KMS-11 (cell line): ENCODE results near the gene ZNRF3.

Experiments used
- H2AFZ ChIP-seq: fragments of 200-600 bp; sonication (generic); 2 replicates; pipeline ENCODE4 v1.6.1; 2016; ENCODE audit warnings: antibody characterized with exemption, mixed run types, low read depth
- H3K27ac ChIP-seq: fragments of 200-600 bp; sonication (generic); 2 replicates; pipeline ENCODE4 v1.6.1; 2016; ENCODE audit warnings: mild to moderate bottlenecking, mixed run types
- H3K27me3 ChIP-seq: fragments of 200-600 bp; sonication (generic); 2 replicates; pipeline ENCODE4 v1.6.1; 2017; ENCODE audit warnings: mild to moderate bottlenecking, low read depth, mixed run types, moderate library complexity; ENCODE audit not compliant: insufficient read depth
- H3K36me3 ChIP-seq: fragments of 200-600 bp; sonication (generic); 2 replicates; pipeline ENCODE4 v1.6.1; 2017; ENCODE audit warnings: mild to moderate bottlenecking, mixed run types; ENCODE audit not compliant: insufficient read depth
- H3K4me1 ChIP-seq: fragments of 200-600 bp; sonication (generic); 2 replicates; pipeline ENCODE4 v1.6.1; 2016; ENCODE audit warnings: mild to moderate bottlenecking, low read depth, mixed run types; ENCODE audit not compliant: poor library complexity, severe bottlenecking
- H3K4me2 ChIP-seq: fragments of 200-600 bp; sonication (generic); 2 replicates; pipeline ENCODE4 v1.7.0; 2016; ENCODE audit warnings: mild to moderate bottlenecking, mixed run types
- H3K4me3 ChIP-seq: fragments of 200-600 bp; sonication (generic); IDR thresholded peaks from 2 replicates; pipeline ENCODE4 v1.6.1; 2017; ENCODE audit warnings: low read depth, low read length, mixed read lengths; ENCODE audit not compliant: insufficient read depth
- H3K79me2 ChIP-seq: fragments of 200-600 bp; sonication (generic); 2 replicates; pipeline ENCODE4 v1.6.1; 2016; ENCODE audit warnings: low read depth, mixed run types; ENCODE audit not compliant: insufficient read depth
- H3K9ac ChIP-seq: fragments of 200-600 bp; sonication (generic); 2 replicates; pipeline ENCODE4 v1.6.1; 2016; ENCODE audit warnings: mild to moderate bottlenecking, mixed run types
- H4K20me1 ChIP-seq: fragments of 200-600 bp; sonication (generic); 2 replicates; pipeline ENCODE4 v1.6.1; 2016; ENCODE audit warnings: mild to moderate bottlenecking, mixed run types; ENCODE audit not compliant: insufficient read depth
- CTCF ChIP-seq: fragments of 200-600 bp; sonication (generic); conservative IDR thresholded peaks from 2 replicates; pipeline ENCODE4 v1.6.1; 2017; ENCODE audit warnings: low read depth, mild to moderate bottlenecking, antibody characterized with exemption, low read length, moderate library complexity, mixed read lengths

ZNRF3 gene

GRCh38 chr22:29049655-29050263, 166.4 kb downstream of the ZNRF3 start:
- H3K27ac ChIP-seq: no peak overlapping the region
- no peaks in the 10 kb centered on the region for H3K36me3 ChIP-seq

GRCh38 chr22:29050457-29050856, 167.1 kb downstream of the ZNRF3 start:
- Histone ChIP-seq H4K20me1 (no peaks in the 10 kb centered on the region), H3K27me3 (no peaks in the 10 kb centered on the region), H3K27ac (no peak overlapping the region), H2AFZ (no peak overlapping the region), H3K4me1 (no peaks in the 10 kb centered on the region), H3K4me3 (no peak overlapping the region), H3K79me2 (no peaks in the 10 kb centered on the region), H3K9ac (no peak overlapping the region), H3K4me2 (no peak overlapping the region), H3K36me3 (no peaks in the 10 kb centered on the region)
- TF ChIP-seq CTCF: no peak

More at GRCh38 chr22:29049655-29050263, 166.4 kb downstream of the ZNRF3 start:
- Histone ChIP-seq H3K4me3 (no peak overlapping the region), H3K9ac (no peak overlapping the region), H3K4me2 (no peak overlapping the region), H3K4me1 (no peaks in the 10 kb centered on the region), H3K79me2 (no peaks in the 10 kb centered on the region), H2AFZ (no peak overlapping the region), H4K20me1 (no peaks in the 10 kb centered on the region), H3K27me3 (no peaks in the 10 kb centered on the region)
- no peak for TF ChIP-seq CTCF

- Histone ChIP-seq H3K79me2 (no peaks in the 10 kb centered on the region), H3K36me3 (no peaks in the 10 kb centered on the region), H2AFZ (no peak overlapping the region), H3K9ac (no peak overlapping the region), H4K20me1 (no peaks in the 10 kb centered on the region), H3K4me1 (no peaks in the 10 kb centered on the region), H3K27ac (no peak overlapping the region), H3K4me3 (no peak overlapping the region), H3K4me2 (no peak overlapping the region), H3K27me3 (no peaks in the 10 kb centered on the region)
- TF ChIP-seq CTCF: no peak
Observed at GRCh38 chr22:29053048-29053702, 169.8 kb downstream of the ZNRF3 start.

GRCh38 chr22:29054251-29054767, 170.9 kb downstream of the ZNRF3 start:
- H3K27ac ChIP-seq: no peak overlapping the region
- no peak overlapping the region for H3K4me3 ChIP-seq
- no peak overlapping the region for H2AFZ ChIP-seq
- H3K4me1 ChIP-seq: no peaks in the 10 kb centered on the region
- no peaks in the 10 kb centered on the region for H3K27me3 ChIP-seq
- no peaks in the 10 kb centered on the region for H4K20me1 ChIP-seq
- H3K9ac ChIP-seq: no peak overlapping the region
- no peak overlapping the region for H3K4me2 ChIP-seq
- H3K79me2 ChIP-seq: no peaks in the 10 kb centered on the region
- no peaks in the 10 kb centered on the region for H3K36me3 ChIP-seq
- no peak for TF ChIP-seq CTCF
